Liver (tissue), 9 donors: Measurements from ENCODE around the gene WASF1. TPM values are rescaled to one million over a fixed set of nuclear protein-coding genes. Genes with fewer than 3 reads are reported as not detected.

ENCODE experiments used
- DNase-seq: peaks from one replicate; pipeline ENCODE4 v3.0.0-alpha.2; 2017; ENCODE audit warnings: low spot score
- H3K27ac ChIP-seq, 2 donors: one replicate each; pipeline ENCODE4 v1.7.0; 2013; ENCODE audit warnings: inconsistent platforms in 2 of 2, low read length in 2 of 2, control low read depth in 1 of 2, low read depth in 1 of 2, mild to moderate bottlenecking in 1 of 2
- H3K27me3 ChIP-seq, 4 donors: one replicate each; pipeline versions ENCODE4 v1.6.1 to v1.7.0; 2013; ENCODE audit warnings: low read length in 3 of 4, inconsistent platforms in 1 of 4, mild to moderate bottlenecking in 1 of 4, moderate library complexity in 1 of 4; ENCODE audit not compliant: control insufficient read depth in 4 of 4, insufficient read depth in 4 of 4
- H3K36me3 ChIP-seq, 4 donors: one replicate each; pipeline versions ENCODE4 v1.6.1 to v1.7.0; 2013; ENCODE audit warnings: low read length in 3 of 4, mild to moderate bottlenecking in 3 of 4, low read depth in 1 of 4, moderate library complexity in 1 of 4; ENCODE audit not compliant: control insufficient read depth in 4 of 4, insufficient read depth in 3 of 4
- H3K4me1 ChIP-seq, 4 donors: one replicate each; pipeline versions ENCODE4 v1.6.1 to v1.7.0; 2013; ENCODE audit warnings: low read length in 3 of 4, mild to moderate bottlenecking in 3 of 4, moderate library complexity in 1 of 4; ENCODE audit not compliant: control insufficient read depth in 4 of 4, insufficient read depth in 4 of 4
- H3K4me3 ChIP-seq, 3 donors: one replicate each; pipeline versions ENCODE4 v1.6.1 to v1.7.0; 2013; ENCODE audit warnings: low read length in 3 of 3, control low read depth in 1 of 3, low read depth in 1 of 3, mild to moderate bottlenecking in 1 of 3
- H3K9ac ChIP-seq, 2 donors: one replicate each; pipeline ENCODE4 v1.7.0; 2013; ENCODE audit warnings: low read length in 2 of 2, mild to moderate bottlenecking in 2 of 2, moderate library complexity in 2 of 2, control low read depth in 1 of 2, low read depth in 1 of 2
- H3K9me3 ChIP-seq, 4 donors: one replicate each; pipeline versions ENCODE4 v1.6.1 to v1.7.0; 2013; ENCODE audit warnings: low read length in 3 of 4; ENCODE audit not compliant: control insufficient read depth in 4 of 4
- EGR1 ChIP-seq, 2 donors: IDR thresholded peaks; 2 replicates each; pipeline ENCODE4 v1.6.1; 2016 to 2018; ENCODE audit warnings: antibody characterized with exemption in 2 of 2, low read depth in 2 of 2
- FOXA1 ChIP-seq: IDR thresholded peaks from 2 replicates; pipeline ENCODE4 v1.6.1; 2016; ENCODE audit warnings: antibody characterized with exemption
- FOXA2 ChIP-seq: IDR thresholded peaks from 2 replicates; pipeline ENCODE4 v1.6.1; 2016; ENCODE audit warnings: antibody characterized with exemption
- GABPA ChIP-seq, 2 donors: IDR thresholded peaks in 1 of 2; conservative IDR thresholded peaks in 1 of 2; 2 replicates each; pipeline ENCODE4 v1.6.1; 2016; ENCODE audit warnings: antibody characterized with exemption in 2 of 2, mild to moderate bottlenecking in 1 of 2, moderate library complexity in 1 of 2
- HNF4A ChIP-seq, 2 donors: conservative IDR thresholded peaks; 2 replicates each; pipeline ENCODE4 v1.6.1; 2016; ENCODE audit warnings: antibody characterized with exemption in 2 of 2, mild to moderate bottlenecking in 2 of 2
- HNF4G ChIP-seq: IDR thresholded peaks from 2 replicates; pipeline ENCODE4 v1.6.1; 2016; ENCODE audit warnings: antibody characterized with exemption
- JUND ChIP-seq, 2 donors: IDR thresholded peaks; 2 replicates each; pipeline ENCODE4 v1.6.1; 2016; ENCODE audit warnings: antibody characterized with exemption in 2 of 2
- NR2F2 ChIP-seq: IDR thresholded peaks from 2 replicates; pipeline ENCODE4 v1.6.1; 2016; ENCODE audit warnings: antibody characterized with exemption
- RAD21 ChIP-seq, 2 donors: IDR thresholded peaks; 2 replicates each; pipeline ENCODE4 v1.6.1; 2016; ENCODE audit warnings: antibody characterized with exemption in 2 of 2, mild to moderate bottlenecking in 2 of 2
- SP1 ChIP-seq: IDR thresholded peaks from 2 replicates; pipeline ENCODE4 v1.6.1; 2018; ENCODE audit warnings: antibody characterized with exemption, mild to moderate bottlenecking
- TAF1 ChIP-seq: conservative IDR thresholded peaks from 2 replicates; pipeline ENCODE4 v1.6.1; 2016; ENCODE audit warnings: antibody characterized with exemption, mild to moderate bottlenecking
- YY1 ChIP-seq: IDR thresholded peaks from 2 replicates; pipeline ENCODE4 v1.6.1; 2016; ENCODE audit warnings: antibody characterized with exemption, mild to moderate bottlenecking
- WGBS: extraction: QIAGEN DNeasy Blood & Tissue Kit; methylation state at CpG from one replicate; pipeline ENCODE4 v1.1.7; 2013; 5-methylcytosine and 5-hydroxymethylcytosine counted together
- polyA plus RNA-seq, 2 donors: library from polyadenylated mRNA; stranded (reverse) in 1 of 2; unstranded in 1 of 2; fragments of 200-250 nt in 1 of 2; fragments of >200 nt in 1 of 2; fragmentation: Nextera tagmentation in 1 of 2; extraction: Ambion mirVana in 1 of 2; gene quantifications; one replicate each; pipeline versions ENCODE4 v1.2.1 to v1.2.3, GENCODE V29; 2013 to 2015
- total RNA-seq, 2 donors: library from RNA; depleted of rRNA; stranded (reverse); fragments of >200 nt; gene quantifications; one replicate each; pipeline ENCODE4 v1.2.3, GENCODE V29; 2014
- TF ChIP-seq, protein P1 (sequence below): IDR thresholded peaks from 2 replicates; pipeline ENCODE4 v1.6.1; 2016; ENCODE audit warnings: antibody characterized with exemption
- TF ChIP-seq, protein P2 (sequence below): IDR thresholded peaks from 2 replicates; pipeline ENCODE4 v1.6.1; 2016; ENCODE audit warnings: antibody characterized with exemption
- TF ChIP-seq, protein P3 (sequence below): IDR thresholded peaks from 2 replicates; pipeline ENCODE4 v1.6.1; 2016; ENCODE audit warnings: antibody characterized with exemption, mild to moderate bottlenecking
- TF ChIP-seq, protein P4 (sequence below): fragments of 150-350 bp; IDR thresholded peaks from 2 replicates; pipeline ENCODE4 v1.5.1; 2017; ENCODE audit warnings: improper control_type of control experiment, low read depth, low read length; ENCODE audit not compliant: missing input control
- TF ChIP-seq, protein P5 (sequence below): IDR thresholded peaks from 2 replicates; pipeline ENCODE4 v1.6.1; 2016; ENCODE audit warnings: antibody characterized with exemption
- donor health status: healthy.
- donor health status: healthy.
- donor health status: healthy.
- donor health status: healthy.
- donor health status: healthy.

The WASF1 gene
- total and polyA plus RNA-seq, 4 donors = 3.2 to 5.5 (median 3.4) TPM

GRCh38 chr6:110198561-110198960 lies 19.1 kb upstream of the WASF1 start:
- Histone ChIP-seq H3K4me3 (no peak overlapping the region), H3K9me3 (no peaks in the 10 kb centered on the region), H3K36me3 (peaks cover 1 to 7% (median 4%) of the 10 kb centered on the region in 4 donors), H3K9ac (no peak overlapping the region), H3K4me1 (no peaks in the 10 kb centered on the region), H3K27ac (no peak overlapping the region), H3K27me3 (no peaks in the 10 kb centered on the region)
- TF ChIP-seq, protein P1, sequence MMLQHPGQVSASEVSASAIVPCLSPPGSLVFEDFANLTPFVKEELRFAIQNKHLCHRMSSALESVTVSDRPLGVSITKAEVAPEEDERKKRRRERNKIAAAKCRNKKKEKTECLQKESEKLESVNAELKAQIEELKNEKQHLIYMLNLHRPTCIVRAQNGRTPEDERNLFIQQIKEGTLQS = no peak
- TF ChIP-seq HNF4A (conservative IDR thresholded peaks at IDR 0.05) (no peak), EGR1 (IDR thresholded peaks at IDR 0.05; ENCODE audit: low read depth in 2 of 2) (no peak), RAD21 (IDR thresholded peaks at IDR 0.05) (no peak), JUND (IDR thresholded peaks at IDR 0.05) (no peak), NR2F2 (no peak), SP1 (no peak), GABPA (IDR thresholded peaks at IDR 0.05 in 1 of 2, conservative IDR thresholded peaks at IDR 0.05 in 1 of 2) (no peak), FOXA1 (no peak), FOXA2 (no peak), HNF4G (no peak), YY1 (no peak)
- TF ChIP-seq, protein P2, sequence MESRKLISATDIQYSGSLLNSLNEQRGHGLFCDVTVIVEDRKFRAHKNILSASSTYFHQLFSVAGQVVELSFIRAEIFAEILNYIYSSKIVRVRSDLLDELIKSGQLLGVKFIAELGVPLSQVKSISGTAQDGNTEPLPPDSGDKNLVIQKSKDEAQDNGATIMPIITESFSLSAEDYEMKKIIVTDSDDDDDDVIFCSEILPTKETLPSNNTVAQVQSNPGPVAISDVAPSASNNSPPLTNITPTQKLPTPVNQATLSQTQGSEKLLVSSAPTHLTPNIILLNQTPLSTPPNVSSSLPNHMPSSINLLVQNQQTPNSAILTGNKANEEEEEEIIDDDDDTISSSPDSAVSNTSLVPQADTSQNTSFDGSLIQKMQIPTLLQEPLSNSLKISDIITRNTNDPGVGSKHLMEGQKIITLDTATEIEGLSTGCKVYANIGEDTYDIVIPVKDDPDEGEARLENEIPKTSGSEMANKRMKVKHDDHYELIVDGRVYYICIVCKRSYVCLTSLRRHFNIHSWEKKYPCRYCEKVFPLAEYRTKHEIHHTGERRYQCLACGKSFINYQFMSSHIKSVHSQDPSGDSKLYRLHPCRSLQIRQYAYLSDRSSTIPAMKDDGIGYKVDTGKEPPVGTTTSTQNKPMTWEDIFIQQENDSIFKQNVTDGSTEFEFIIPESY = no peak
- TF ChIP-seq, protein P3, sequence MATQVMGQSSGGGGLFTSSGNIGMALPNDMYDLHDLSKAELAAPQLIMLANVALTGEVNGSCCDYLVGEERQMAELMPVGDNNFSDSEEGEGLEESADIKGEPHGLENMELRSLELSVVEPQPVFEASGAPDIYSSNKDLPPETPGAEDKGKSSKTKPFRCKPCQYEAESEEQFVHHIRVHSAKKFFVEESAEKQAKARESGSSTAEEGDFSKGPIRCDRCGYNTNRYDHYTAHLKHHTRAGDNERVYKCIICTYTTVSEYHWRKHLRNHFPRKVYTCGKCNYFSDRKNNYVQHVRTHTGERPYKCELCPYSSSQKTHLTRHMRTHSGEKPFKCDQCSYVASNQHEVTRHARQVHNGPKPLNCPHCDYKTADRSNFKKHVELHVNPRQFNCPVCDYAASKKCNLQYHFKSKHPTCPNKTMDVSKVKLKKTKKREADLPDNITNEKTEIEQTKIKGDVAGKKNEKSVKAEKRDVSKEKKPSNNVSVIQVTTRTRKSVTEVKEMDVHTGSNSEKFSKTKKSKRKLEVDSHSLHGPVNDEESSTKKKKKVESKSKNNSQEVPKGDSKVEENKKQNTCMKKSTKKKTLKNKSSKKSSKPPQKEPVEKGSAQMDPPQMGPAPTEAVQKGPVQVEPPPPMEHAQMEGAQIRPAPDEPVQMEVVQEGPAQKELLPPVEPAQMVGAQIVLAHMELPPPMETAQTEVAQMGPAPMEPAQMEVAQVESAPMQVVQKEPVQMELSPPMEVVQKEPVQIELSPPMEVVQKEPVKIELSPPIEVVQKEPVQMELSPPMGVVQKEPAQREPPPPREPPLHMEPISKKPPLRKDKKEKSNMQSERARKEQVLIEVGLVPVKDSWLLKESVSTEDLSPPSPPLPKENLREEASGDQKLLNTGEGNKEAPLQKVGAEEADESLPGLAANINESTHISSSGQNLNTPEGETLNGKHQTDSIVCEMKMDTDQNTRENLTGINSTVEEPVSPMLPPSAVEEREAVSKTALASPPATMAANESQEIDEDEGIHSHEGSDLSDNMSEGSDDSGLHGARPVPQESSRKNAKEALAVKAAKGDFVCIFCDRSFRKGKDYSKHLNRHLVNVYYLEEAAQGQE = no peak
- TF ChIP-seq, protein P4, sequence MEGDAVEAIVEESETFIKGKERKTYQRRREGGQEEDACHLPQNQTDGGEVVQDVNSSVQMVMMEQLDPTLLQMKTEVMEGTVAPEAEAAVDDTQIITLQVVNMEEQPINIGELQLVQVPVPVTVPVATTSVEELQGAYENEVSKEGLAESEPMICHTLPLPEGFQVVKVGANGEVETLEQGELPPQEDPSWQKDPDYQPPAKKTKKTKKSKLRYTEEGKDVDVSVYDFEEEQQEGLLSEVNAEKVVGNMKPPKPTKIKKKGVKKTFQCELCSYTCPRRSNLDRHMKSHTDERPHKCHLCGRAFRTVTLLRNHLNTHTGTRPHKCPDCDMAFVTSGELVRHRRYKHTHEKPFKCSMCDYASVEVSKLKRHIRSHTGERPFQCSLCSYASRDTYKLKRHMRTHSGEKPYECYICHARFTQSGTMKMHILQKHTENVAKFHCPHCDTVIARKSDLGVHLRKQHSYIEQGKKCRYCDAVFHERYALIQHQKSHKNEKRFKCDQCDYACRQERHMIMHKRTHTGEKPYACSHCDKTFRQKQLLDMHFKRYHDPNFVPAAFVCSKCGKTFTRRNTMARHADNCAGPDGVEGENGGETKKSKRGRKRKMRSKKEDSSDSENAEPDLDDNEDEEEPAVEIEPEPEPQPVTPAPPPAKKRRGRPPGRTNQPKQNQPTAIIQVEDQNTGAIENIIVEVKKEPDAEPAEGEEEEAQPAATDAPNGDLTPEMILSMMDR = no peak
- TF ChIP-seq, protein P5, sequence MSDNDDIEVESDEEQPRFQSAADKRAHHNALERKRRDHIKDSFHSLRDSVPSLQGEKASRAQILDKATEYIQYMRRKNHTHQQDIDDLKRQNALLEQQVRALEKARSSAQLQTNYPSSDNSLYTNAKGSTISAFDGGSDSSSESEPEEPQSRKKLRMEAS = no peak
- no peak for DNase-seq
- 98% methylated on average over 3 of the region's 3 CpGs for WGBS

GRCh38 chr6:110196874-110197273 lies 17.4 kb upstream of the WASF1 start:
- H3K9ac ChIP-seq = no peak overlapping the region
- no peak overlapping the region for H3K27ac ChIP-seq
- H3K4me1 ChIP-seq = peaks cover 0 to 2% (median 0%) of the 10 kb centered on the region in 4 donors
- no peak for DNase-seq
- peaks cover 2 to 8% (median 5%) of the 10 kb centered on the region in 4 donors for H3K36me3 ChIP-seq
- WGBS = 82% methylated on average over 1 of the region's 1 CpG
- no peaks in the 10 kb centered on the region for H3K27me3 ChIP-seq
- H3K4me3 ChIP-seq = no peak overlapping the region
- H3K9me3 ChIP-seq = no peaks in the 10 kb centered on the region
- TF ChIP-seq, protein P1 = no peak
- TF ChIP-seq, protein P3 = no peak
- TF ChIP-seq TAF1 = no peak
- TF ChIP-seq JUND (IDR thresholded peaks at IDR 0.05) = no peak
- no peak for TF ChIP-seq HNF4G
- no peak for TF ChIP-seq GABPA (IDR thresholded peaks at IDR 0.05 in 1 of 2, conservative IDR thresholded peaks at IDR 0.05 in 1 of 2)
- no peak for TF ChIP-seq FOXA2
- TF ChIP-seq, protein P5 = no peak
- TF ChIP-seq YY1 = no peak
- TF ChIP-seq RAD21 (IDR thresholded peaks at IDR 0.05) = no peak
- no peak for TF ChIP-seq FOXA1
